Measurements from ENCODE around the gene SLC25A18. TPM values are rescaled to one million over a fixed set of nuclear protein-coding genes. Genes with fewer than 3 reads are reported as not detected.

SLC25A18 gene
- total RNA-seq, 1 experiment from 2014 or later: 0.35 TPM

- CTCF ChIA-PET: interaction anchor here (3.8 kb wide), 1 partner anchor 29 kb away, joined by 15 read pairs; no protein-coding TSS in a partner anchor
- no peaks in the 10 kb centered on the region for H3K9me3 Mint-ChIP-seq (ENCODE audit: unreplicated experiment)
- TF ChIP-seq, protein P1, sequence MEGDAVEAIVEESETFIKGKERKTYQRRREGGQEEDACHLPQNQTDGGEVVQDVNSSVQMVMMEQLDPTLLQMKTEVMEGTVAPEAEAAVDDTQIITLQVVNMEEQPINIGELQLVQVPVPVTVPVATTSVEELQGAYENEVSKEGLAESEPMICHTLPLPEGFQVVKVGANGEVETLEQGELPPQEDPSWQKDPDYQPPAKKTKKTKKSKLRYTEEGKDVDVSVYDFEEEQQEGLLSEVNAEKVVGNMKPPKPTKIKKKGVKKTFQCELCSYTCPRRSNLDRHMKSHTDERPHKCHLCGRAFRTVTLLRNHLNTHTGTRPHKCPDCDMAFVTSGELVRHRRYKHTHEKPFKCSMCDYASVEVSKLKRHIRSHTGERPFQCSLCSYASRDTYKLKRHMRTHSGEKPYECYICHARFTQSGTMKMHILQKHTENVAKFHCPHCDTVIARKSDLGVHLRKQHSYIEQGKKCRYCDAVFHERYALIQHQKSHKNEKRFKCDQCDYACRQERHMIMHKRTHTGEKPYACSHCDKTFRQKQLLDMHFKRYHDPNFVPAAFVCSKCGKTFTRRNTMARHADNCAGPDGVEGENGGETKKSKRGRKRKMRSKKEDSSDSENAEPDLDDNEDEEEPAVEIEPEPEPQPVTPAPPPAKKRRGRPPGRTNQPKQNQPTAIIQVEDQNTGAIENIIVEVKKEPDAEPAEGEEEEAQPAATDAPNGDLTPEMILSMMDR (IDR thresholded peaks at IDR 0.05; ENCODE audit: unreplicated experiment): no peak
- POLR2A ChIA-PET: interaction anchor here (1.3 kb wide), 1 partner anchor 11 kb away, joined by 4 read pairs; no protein-coding TSS in a partner anchor
- H3K36me3 Mint-ChIP-seq (ENCODE audit: insufficient read depth, unreplicated experiment): peaks cover 38% of the 10 kb centered on the region
- no peak overlapping the region for H3K4me3 Mint-ChIP-seq (ENCODE audit: unreplicated experiment)
- no TSS peak for BruUV-seq (replicated peaks)
- no peaks in the 10 kb centered on the region for H3K27me3 Mint-ChIP-seq (ENCODE audit: insufficient read depth, unreplicated experiment)
- no peaks in the 10 kb centered on the region for H3K4me1 Mint-ChIP-seq (ENCODE audit: insufficient read depth, unreplicated experiment)
- intact Hi-C loops (cut with micrococcal nuclease): no loop called here
- H3K27ac Mint-ChIP-seq (ENCODE audit: low read depth, unreplicated experiment): no peak overlapping the region
- no peak for DNase-seq (ENCODE audit: unreplicated experiment)
These were observed 24.3 kb downstream of the SLC25A18 start for GRCh38 chr22:17587629-17588028.

- H3K9me3 Mint-ChIP-seq (ENCODE audit: unreplicated experiment): no peaks in the 10 kb centered on the region
- intact Hi-C loops (cut with micrococcal nuclease): no loop called here
- BruUV-seq (replicated peaks): no TSS peak
- H3K27me3 Mint-ChIP-seq (ENCODE audit: insufficient read depth, unreplicated experiment): no peaks in the 10 kb centered on the region
- H3K27ac Mint-ChIP-seq (ENCODE audit: low read depth, unreplicated experiment): no peak overlapping the region
- ChIA-PET POLR2A (interaction anchor here (0.8 kb wide), 1 partner anchor 33 kb away, joined by 3 read pairs; no protein-coding TSS in a partner anchor), CTCF (interaction anchor here (0.7 to 3.8 kb wide), 2 partner anchors 30 to 45 kb away, joined by 3 to 15 read pairs; no protein-coding TSS in a partner anchor)
- DNase-seq (ENCODE audit: unreplicated experiment): no peak
- H3K4me3 Mint-ChIP-seq (ENCODE audit: unreplicated experiment): no peak overlapping the region
- TF ChIP-seq, protein P1 (IDR thresholded peaks at IDR 0.05; ENCODE audit: unreplicated experiment): no peak
- no peaks in the 10 kb centered on the region for H3K4me1 Mint-ChIP-seq (ENCODE audit: insufficient read depth, unreplicated experiment)
- peaks cover 47% of the 10 kb centered on the region for H3K36me3 Mint-ChIP-seq (ENCODE audit: insufficient read depth, unreplicated experiment)
These were observed 25.3 kb downstream of the SLC25A18 start for GRCh38 chr22:17588606-17589005.

- no peak for DNase-seq (ENCODE audit: unreplicated experiment)
- TF ChIP-seq, protein P1 (IDR thresholded peaks at IDR 0.05; ENCODE audit: unreplicated experiment): no peak
- intact Hi-C loops (cut with micrococcal nuclease): no loop called here
- POLR2A ChIA-PET: interaction anchor here (0.6 to 1.6 kb wide), 5 partner anchors 13 to 38 kb away, joined by 3 to 7 read pairs (median 4); partner anchors contain the start of gene ATP6V1E1
- BruUV-seq (replicated peaks): TSS peak; percentile 3
- no peak overlapping the region for H3K4me3 Mint-ChIP-seq (ENCODE audit: unreplicated experiment)
- H3K27ac Mint-ChIP-seq (ENCODE audit: low read depth, unreplicated experiment): no peak overlapping the region
- no peaks in the 10 kb centered on the region for H3K27me3 Mint-ChIP-seq (ENCODE audit: insufficient read depth, unreplicated experiment)
- H3K4me1 Mint-ChIP-seq (ENCODE audit: insufficient read depth, unreplicated experiment): no peaks in the 10 kb centered on the region
- H3K9me3 Mint-ChIP-seq (ENCODE audit: unreplicated experiment): no peaks in the 10 kb centered on the region
- peaks cover 60% of the 10 kb centered on the region for H3K36me3 Mint-ChIP-seq (ENCODE audit: insufficient read depth, unreplicated experiment)
- CTCF ChIA-PET: interaction anchor here (0.6 to 3.8 kb wide), 3 partner anchors 10 to 41 kb away, joined by 3 to 15 read pairs (median 3); no protein-coding TSS in a partner anchor
These were observed 26.6 kb downstream of the SLC25A18 start for GRCh38 chr22:17589810-17590375.

- Mint-ChIP-seq H3K9me3 (ENCODE audit: unreplicated experiment) (no peaks in the 10 kb centered on the region), H3K36me3 (ENCODE audit: insufficient read depth, unreplicated experiment) (peaks cover 67% of the 10 kb centered on the region), H3K4me1 (ENCODE audit: insufficient read depth, unreplicated experiment) (no peaks in the 10 kb centered on the region), H3K27ac (ENCODE audit: low read depth, unreplicated experiment) (no peak overlapping the region), H3K27me3 (ENCODE audit: insufficient read depth, unreplicated experiment) (no peaks in the 10 kb centered on the region), H3K4me3 (ENCODE audit: unreplicated experiment) (no peak overlapping the region)
- BruUV-seq (replicated peaks): no TSS peak
- TF ChIP-seq, protein P1 (IDR thresholded peaks at IDR 0.05; ENCODE audit: unreplicated experiment): no peak
- intact Hi-C loops (cut with micrococcal nuclease): no loop called here
- ChIA-PET CTCF (interaction anchor here (0.6 to 3.8 kb wide), 4 partner anchors 19 to 41 kb away, joined by 3 to 15 read pairs (median 4); no protein-coding TSS in a partner anchor), POLR2A (interaction anchor here (0.6 to 1.6 kb wide), 6 partner anchors 8 to 38 kb away, joined by 3 to 7 read pairs (median 4); partner anchors contain the start of gene ATP6V1E1)
- no peak for DNase-seq (ENCODE audit: unreplicated experiment)
These were observed 27.3 kb downstream of the SLC25A18 start for GRCh38 chr22:17590586-17590985.
